WTC11 (cell line): Measurements from ENCODE around the gene MANF. TPM values are rescaled to one million over a fixed set of nuclear protein-coding genes. Genes with fewer than 3 reads are reported as not detected.

Source experiments
- ATAC-seq: fragments of 200-7000 bp; cut with Tn5 transposase; 2 replicates; pipeline ENCODE4 v1.10.0; 2021; ENCODE audit warnings: mild to moderate bottlenecking, moderate library complexity
- CTCF ChIA-PET: fragments of 300-600 bp; sonication (Branson Sonifier 250); formaldehyde crosslinking; loops from one replicate; lab custom pipeline; 2021; ENCODE audit warnings: antibody characterized with exemption; lab: Charles Lee
- POLR2A ChIA-PET: fragments of 350-600 bp; sonication (Branson Sonifier 250); formaldehyde crosslinking; loops from one replicate; lab custom pipeline; 2021; ENCODE audit warnings: antibody characterized with exemption; lab: Charles Lee
- DNase-seq: peaks from one replicate; pipeline ENCODE4 v3.0.0; 2021; ENCODE audit warnings: low spot score
- H3K27ac Mint-ChIP-seq: 2 replicates; pipeline ENCODE4 v1.8.0; 2021; ENCODE audit warnings: mixed read lengths
- H3K27me3 Mint-ChIP-seq: 2 replicates; pipeline ENCODE4 v1.8.0; 2021; ENCODE audit warnings: low read depth, mild to moderate bottlenecking, moderate library complexity, mixed read lengths
- H3K36me3 Mint-ChIP-seq: 2 replicates; pipeline ENCODE4 v1.8.0; 2021; ENCODE audit warnings: mixed read lengths
- H3K4me1 Mint-ChIP-seq: 2 replicates; pipeline ENCODE4 v1.8.0; 2022; ENCODE audit warnings: mixed read lengths
- H3K4me3 Mint-ChIP-seq: 2 replicates; pipeline ENCODE4 v1.8.0; 2021; ENCODE audit warnings: mild to moderate bottlenecking, moderate library complexity, mixed read lengths
- H3K9me3 Mint-ChIP-seq: 2 replicates; pipeline ENCODE4 v1.8.0; 2021; ENCODE audit warnings: mixed read lengths
- CREB1 ChIP-seq: sonication (generic); formaldehyde crosslinking; IDR thresholded peaks from 2 replicates; pipeline ENCODE4 v1.8.0; 2023; ENCODE audit warnings: mild to moderate bottlenecking, missing genetic modification reagents
- CREM ChIP-seq: sonication (generic); formaldehyde crosslinking; IDR thresholded peaks from 2 replicates; pipeline ENCODE4 v1.8.1; 2022; ENCODE audit warnings: mild to moderate bottlenecking, missing genetic modification reagents, moderate library complexity
- EMX1 ChIP-seq: fragments of 250-450 bp; sonication (Bioruptor Pico); IDR thresholded peaks from 2 replicates; pipeline ENCODE4 v1.8.0; 2021; ENCODE audit warnings: mild to moderate bottlenecking
- FOXJ3 ChIP-seq: sonication (generic); formaldehyde crosslinking; IDR thresholded peaks from 2 replicates; pipeline ENCODE4 v1.9.0; 2021; ENCODE audit warnings: missing genetic modification reagents, mild to moderate bottlenecking, borderline replicate concordance
- HMGA2 ChIP-seq: fragments of 250-450 bp; sonication (Bioruptor Pico); IDR thresholded peaks from 2 replicates; pipeline ENCODE4 v1.4.0; 2021; ENCODE audit warnings: mild to moderate bottlenecking, moderate library complexity
- IRF2 ChIP-seq: sonication (generic); formaldehyde crosslinking; IDR thresholded peaks from 2 replicates; pipeline ENCODE4 v1.8.0; 2022; ENCODE audit warnings: low read depth, missing genetic modification reagents, borderline replicate concordance
- MYBL2 ChIP-seq: sonication (generic); formaldehyde crosslinking; IDR thresholded peaks from 2 replicates; pipeline ENCODE4 v1.8.1; 2023; ENCODE audit warnings: mild to moderate bottlenecking, moderate library complexity, missing genetic modification reagents
- NFE2L1 ChIP-seq: sonication (generic); formaldehyde crosslinking; IDR thresholded peaks from 2 replicates; pipeline ENCODE4 v1.8.1; 2023; ENCODE audit warnings: missing genetic modification reagents
- NR2C2 ChIP-seq: sonication (generic); formaldehyde crosslinking; IDR thresholded peaks from 2 replicates; pipeline ENCODE4 v1.8.0; 2022; ENCODE audit warnings: mild to moderate bottlenecking, missing genetic modification reagents
- SMAD4 ChIP-seq: sonication (generic); formaldehyde crosslinking; IDR thresholded peaks from 2 replicates; pipeline ENCODE4 v1.8.0; 2022; ENCODE audit warnings: mild to moderate bottlenecking, missing genetic modification reagents
- SP1 ChIP-seq: sonication (generic); formaldehyde crosslinking; conservative IDR thresholded peaks from 2 replicates; pipeline ENCODE4 v1.8.1; 2022; ENCODE audit warnings: missing genetic modification reagents
- TCF7 ChIP-seq: sonication (generic); formaldehyde crosslinking; IDR thresholded peaks from 2 replicates; pipeline ENCODE4 v1.8.0; 2022; ENCODE audit warnings: mild to moderate bottlenecking, low read depth, missing genetic modification reagents, moderate library complexity
- ZBTB21 ChIP-seq: sonication (generic); formaldehyde crosslinking; IDR thresholded peaks from 2 replicates; pipeline ENCODE4 v1.8.1; 2023; ENCODE audit warnings: mild to moderate bottlenecking, missing genetic modification reagents, borderline replicate concordance
- ZNF317 ChIP-seq: sonication (generic); formaldehyde crosslinking; IDR thresholded peaks from 2 replicates; pipeline ENCODE4 v1.8.1; 2023; ENCODE audit warnings: low read depth, mild to moderate bottlenecking, moderate library complexity, missing genetic modification reagents, borderline replicate concordance
- total RNA-seq: library from RNA; stranded (reverse); gene quantifications from 3 replicates; pipeline ENCODE4 v1.2.3, GENCODE V29; 2021
- TF ChIP-seq, protein P1 (sequence below): sonication (generic); formaldehyde crosslinking; IDR thresholded peaks from 2 replicates; pipeline ENCODE4 v1.8.0; 2023; ENCODE audit warnings: missing genetic modification reagents, mild to moderate bottlenecking, borderline replicate concordance
- TF ChIP-seq, protein P2 (sequence below): fragments of 250-450 bp; sonication (Bioruptor Pico); IDR thresholded peaks from 2 replicates; pipeline ENCODE4 v1.9.0; 2021; ENCODE audit warnings: mild to moderate bottlenecking
- TF ChIP-seq, protein P3 (sequence below): fragments of 250-450 bp; sonication (Bioruptor Pico); conservative IDR thresholded peaks from 2 replicates; pipeline ENCODE4 v1.9.0; 2021; ENCODE audit warnings: mild to moderate bottlenecking
- TF ChIP-seq, protein P4 (sequence below): sonication (generic); formaldehyde crosslinking; IDR thresholded peaks from 2 replicates; pipeline ENCODE4 v1.8.1; 2022; ENCODE audit warnings: mild to moderate bottlenecking, missing genetic modification reagents, moderate library complexity, borderline replicate concordance
- TF ChIP-seq, protein P5 (sequence below): sonication (generic); formaldehyde crosslinking; IDR thresholded peaks from 2 replicates; pipeline ENCODE4 v1.8.0; 2022; ENCODE audit warnings: mild to moderate bottlenecking, missing genetic modification reagents
- TF ChIP-seq, protein P6 (sequence below): sonication (generic); formaldehyde crosslinking; IDR thresholded peaks from 2 replicates; pipeline ENCODE4 v1.8.1; 2023; ENCODE audit warnings: mild to moderate bottlenecking, moderate library complexity, missing genetic modification reagents
- TF ChIP-seq, protein P7 (sequence below): sonication (generic); formaldehyde crosslinking; IDR thresholded peaks from 2 replicates; pipeline ENCODE4 v1.8.1; 2023; ENCODE audit warnings: mild to moderate bottlenecking, missing genetic modification reagents, moderate library complexity

MANF gene
- total RNA-seq, 1 experiment from 2014 or later: 121 TPM

DNA sequence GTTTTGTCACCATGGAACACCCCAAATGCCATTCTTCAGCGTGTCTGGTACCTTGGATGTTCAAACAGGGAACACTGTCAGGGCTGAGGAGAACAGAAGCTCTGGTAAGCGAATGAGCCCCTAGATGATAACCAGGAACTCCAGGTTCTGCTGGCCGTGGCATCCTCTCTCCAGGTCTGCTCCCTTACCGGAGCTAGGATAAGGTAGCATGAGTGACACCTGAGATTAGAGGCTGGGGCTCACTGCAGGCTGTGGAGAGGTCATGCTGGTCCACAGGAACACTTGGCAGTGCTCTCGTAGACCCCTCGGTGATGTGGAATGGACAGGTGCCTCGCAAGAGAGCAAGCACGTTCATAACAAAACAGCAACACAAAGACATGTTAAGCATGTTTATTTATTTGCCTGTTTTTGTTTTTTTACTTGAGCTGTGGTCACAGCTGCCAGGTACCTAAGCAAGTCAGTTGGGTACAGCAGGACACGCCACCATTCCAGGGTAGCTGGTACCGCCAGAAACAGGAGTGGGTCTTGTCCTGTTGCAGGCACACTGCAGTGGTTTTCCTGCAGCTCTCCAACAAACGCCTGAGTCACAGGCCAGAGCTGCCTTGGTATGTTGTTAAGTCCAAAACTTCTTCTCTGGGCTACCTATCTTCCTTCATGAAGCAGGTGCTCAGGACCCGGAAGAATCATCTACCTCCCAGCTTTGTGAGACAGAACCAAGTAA, 10.6 kb downstream of the MANF start (continued):
- TF ChIP-seq, protein P1, sequence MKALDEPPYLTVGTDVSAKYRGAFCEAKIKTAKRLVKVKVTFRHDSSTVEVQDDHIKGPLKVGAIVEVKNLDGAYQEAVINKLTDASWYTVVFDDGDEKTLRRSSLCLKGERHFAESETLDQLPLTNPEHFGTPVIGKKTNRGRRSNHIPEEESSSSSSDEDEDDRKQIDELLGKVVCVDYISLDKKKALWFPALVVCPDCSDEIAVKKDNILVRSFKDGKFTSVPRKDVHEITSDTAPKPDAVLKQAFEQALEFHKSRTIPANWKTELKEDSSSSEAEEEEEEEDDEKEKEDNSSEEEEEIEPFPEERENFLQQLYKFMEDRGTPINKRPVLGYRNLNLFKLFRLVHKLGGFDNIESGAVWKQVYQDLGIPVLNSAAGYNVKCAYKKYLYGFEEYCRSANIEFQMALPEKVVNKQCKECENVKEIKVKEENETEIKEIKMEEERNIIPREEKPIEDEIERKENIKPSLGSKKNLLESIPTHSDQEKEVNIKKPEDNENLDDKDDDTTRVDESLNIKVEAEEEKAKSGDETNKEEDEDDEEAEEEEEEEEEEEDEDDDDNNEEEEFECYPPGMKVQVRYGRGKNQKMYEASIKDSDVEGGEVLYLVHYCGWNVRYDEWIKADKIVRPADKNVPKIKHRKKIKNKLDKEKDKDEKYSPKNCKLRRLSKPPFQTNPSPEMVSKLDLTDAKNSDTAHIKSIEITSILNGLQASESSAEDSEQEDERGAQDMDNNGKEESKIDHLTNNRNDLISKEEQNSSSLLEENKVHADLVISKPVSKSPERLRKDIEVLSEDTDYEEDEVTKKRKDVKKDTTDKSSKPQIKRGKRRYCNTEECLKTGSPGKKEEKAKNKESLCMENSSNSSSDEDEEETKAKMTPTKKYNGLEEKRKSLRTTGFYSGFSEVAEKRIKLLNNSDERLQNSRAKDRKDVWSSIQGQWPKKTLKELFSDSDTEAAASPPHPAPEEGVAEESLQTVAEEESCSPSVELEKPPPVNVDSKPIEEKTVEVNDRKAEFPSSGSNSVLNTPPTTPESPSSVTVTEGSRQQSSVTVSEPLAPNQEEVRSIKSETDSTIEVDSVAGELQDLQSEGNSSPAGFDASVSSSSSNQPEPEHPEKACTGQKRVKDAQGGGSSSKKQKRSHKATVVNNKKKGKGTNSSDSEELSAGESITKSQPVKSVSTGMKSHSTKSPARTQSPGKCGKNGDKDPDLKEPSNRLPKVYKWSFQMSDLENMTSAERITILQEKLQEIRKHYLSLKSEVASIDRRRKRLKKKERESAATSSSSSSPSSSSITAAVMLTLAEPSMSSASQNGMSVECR: no peak
- TF ChIP-seq SP1 (CRISPR knock-in tag) (no peak), FOXJ3 (CRISPR knock-in tag) (no peak), TCF7 (CRISPR knock-in tag) (no peak), EMX1 (CRISPR knock-in tag) (no peak), SMAD4 (CRISPR knock-in tag) (no peak), CREM (CRISPR knock-in tag) (no peak)
- TF ChIP-seq, protein P2, sequence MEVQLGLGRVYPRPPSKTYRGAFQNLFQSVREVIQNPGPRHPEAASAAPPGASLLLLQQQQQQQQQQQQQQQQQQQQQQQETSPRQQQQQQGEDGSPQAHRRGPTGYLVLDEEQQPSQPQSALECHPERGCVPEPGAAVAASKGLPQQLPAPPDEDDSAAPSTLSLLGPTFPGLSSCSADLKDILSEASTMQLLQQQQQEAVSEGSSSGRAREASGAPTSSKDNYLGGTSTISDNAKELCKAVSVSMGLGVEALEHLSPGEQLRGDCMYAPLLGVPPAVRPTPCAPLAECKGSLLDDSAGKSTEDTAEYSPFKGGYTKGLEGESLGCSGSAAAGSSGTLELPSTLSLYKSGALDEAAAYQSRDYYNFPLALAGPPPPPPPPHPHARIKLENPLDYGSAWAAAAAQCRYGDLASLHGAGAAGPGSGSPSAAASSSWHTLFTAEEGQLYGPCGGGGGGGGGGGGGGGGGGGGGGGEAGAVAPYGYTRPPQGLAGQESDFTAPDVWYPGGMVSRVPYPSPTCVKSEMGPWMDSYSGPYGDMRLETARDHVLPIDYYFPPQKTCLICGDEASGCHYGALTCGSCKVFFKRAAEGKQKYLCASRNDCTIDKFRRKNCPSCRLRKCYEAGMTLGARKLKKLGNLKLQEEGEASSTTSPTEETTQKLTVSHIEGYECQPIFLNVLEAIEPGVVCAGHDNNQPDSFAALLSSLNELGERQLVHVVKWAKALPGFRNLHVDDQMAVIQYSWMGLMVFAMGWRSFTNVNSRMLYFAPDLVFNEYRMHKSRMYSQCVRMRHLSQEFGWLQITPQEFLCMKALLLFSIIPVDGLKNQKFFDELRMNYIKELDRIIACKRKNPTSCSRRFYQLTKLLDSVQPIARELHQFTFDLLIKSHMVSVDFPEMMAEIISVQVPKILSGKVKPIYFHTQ (CRISPR knock-in tag): no peak

DNA sequence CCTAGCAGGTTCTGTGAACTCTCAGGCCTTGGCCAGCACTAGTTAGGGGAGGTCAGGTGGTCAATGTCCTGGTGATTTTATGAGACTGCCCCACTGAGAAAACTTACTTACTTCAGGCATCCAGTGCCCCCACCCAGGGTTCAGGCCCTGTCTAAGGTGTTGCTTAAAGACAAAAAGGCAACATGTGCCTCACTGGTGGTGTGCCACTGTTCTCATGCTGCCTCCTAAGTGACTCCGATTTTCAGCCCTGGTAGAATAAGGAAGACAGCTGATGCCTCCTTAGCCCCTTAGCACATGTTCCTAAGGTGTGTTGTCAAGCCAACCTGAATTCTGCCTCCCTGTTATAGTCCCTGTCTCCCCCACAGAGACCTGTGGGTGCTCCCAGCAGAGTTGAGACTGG, 11.3 kb downstream of the MANF start:
- Mint-ChIP-seq H3K36me3 (peaks cover 51% of the 10 kb centered on the region), H3K4me1 (peaks cover 27% of the 10 kb centered on the region), H3K27me3 (no peaks in the 10 kb centered on the region), H3K9me3 (no peaks in the 10 kb centered on the region), H3K27ac (peak overlapping the region; percentile 83), H3K4me3 (no peak overlapping the region)
- DNase-seq: no peak
- POLR2A ChIA-PET: no interaction called here
- no peak for ATAC-seq
- CTCF ChIA-PET: interaction anchor here (1.1 to 1.4 kb wide), 2 partner anchors 273 to 780 kb away, joined by 3 to 4 read pairs; no protein-coding TSS in a partner anchor
- TF ChIP-seq HMGA2 (no peak), MYBL2 (CRISPR knock-in tag) (no peak), IRF2 (CRISPR knock-in tag) (no peak), NFE2L1 (no peak), ZBTB21 (CRISPR knock-in tag) (no peak), ZNF317 (CRISPR knock-in tag) (no peak), NR2C2 (CRISPR knock-in tag) (no peak), CREB1 (CRISPR knock-in tag) (no peak)
- TF ChIP-seq, protein P3, sequence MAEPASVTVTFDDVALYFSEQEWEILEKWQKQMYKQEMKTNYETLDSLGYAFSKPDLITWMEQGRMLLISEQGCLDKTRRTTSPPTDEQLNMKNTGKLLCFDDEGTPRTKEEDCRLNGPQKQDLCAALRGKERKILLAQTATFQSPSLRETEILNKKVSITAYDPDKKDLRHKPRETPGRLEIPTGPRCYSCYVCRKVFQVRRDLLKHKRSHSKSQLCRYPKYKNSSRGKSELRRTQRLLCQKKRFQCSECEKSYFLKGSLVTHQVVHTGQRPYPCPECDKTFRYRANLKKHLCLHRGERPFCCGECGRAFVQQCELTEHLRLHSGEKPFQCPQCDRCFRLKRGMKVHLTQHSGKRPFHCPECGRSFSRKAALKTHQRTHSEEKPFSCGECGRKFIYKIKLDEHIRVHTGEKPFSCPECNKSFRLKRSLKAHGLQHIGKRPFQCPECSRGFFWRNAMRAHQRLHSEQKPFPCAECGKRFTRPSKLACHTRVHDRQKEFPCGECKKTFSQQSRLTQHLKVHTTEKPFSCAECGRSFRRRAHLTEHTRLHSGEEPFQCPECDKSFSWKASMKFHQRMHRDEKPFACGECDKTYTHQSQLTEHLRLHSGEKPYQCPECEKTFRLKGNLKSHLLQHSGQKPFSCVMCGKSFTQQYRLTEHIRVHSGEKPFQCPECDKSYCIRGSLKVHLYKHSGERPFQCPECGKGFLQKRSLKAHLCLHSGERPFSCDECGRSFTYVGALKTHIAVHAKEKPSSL (CRISPR knock-in tag): no peak
- TF ChIP-seq, protein P4, sequence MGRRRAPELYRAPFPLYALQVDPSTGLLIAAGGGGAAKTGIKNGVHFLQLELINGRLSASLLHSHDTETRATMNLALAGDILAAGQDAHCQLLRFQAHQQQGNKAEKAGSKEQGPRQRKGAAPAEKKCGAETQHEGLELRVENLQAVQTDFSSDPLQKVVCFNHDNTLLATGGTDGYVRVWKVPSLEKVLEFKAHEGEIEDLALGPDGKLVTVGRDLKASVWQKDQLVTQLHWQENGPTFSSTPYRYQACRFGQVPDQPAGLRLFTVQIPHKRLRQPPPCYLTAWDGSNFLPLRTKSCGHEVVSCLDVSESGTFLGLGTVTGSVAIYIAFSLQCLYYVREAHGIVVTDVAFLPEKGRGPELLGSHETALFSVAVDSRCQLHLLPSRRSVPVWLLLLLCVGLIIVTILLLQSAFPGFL (CRISPR knock-in tag): no peak
- TF ChIP-seq, protein P5, sequence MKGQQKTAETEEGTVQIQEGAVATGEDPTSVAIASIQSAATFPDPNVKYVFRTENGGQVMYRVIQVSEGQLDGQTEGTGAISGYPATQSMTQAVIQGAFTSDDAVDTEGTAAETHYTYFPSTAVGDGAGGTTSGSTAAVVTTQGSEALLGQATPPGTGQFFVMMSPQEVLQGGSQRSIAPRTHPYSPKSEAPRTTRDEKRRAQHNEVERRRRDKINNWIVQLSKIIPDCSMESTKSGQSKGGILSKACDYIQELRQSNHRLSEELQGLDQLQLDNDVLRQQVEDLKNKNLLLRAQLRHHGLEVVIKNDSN (CRISPR knock-in tag): no peak
- TF ChIP-seq, protein P6, sequence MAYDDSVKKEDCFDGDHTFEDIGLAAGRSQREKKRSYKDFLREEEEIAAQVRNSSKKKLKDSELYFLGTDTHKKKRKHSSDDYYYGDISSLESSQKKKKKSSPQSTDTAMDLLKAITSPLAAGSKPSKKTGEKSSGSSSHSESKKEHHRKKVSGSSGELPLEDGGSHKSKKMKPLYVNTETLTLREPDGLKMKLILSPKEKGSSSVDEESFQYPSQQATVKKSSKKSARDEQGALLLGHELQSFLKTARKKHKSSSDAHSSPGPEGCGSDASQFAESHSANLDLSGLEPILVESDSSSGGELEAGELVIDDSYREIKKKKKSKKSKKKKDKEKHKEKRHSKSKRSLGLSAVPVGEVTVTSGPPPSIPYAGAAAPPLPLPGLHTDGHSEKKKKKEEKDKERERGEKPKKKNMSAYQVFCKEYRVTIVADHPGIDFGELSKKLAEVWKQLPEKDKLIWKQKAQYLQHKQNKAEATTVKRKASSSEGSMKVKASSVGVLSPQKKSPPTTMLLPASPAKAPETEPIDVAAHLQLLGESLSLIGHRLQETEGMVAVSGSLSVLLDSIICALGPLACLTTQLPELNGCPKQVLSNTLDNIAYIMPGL: no peak
- TF ChIP-seq, protein P7, sequence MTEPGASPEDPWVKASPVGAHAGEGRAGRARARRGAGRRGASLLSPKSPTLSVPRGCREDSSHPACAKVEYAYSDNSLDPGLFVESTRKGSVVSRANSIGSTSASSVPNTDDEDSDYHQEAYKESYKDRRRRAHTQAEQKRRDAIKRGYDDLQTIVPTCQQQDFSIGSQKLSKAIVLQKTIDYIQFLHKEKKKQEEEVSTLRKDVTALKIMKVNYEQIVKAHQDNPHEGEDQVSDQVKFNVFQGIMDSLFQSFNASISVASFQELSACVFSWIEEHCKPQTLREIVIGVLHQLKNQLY (CRISPR knock-in tag): no peak
